HG03097 (cell line): Measurements from ENCODE around the gene APOM.

Source experiments
- ATAC-seq: cut with Tn5 transposase; IDR thresholded peaks from one replicate; pipeline ENCODE4 v1.9.1; 2021; ENCODE audit not compliant: unreplicated experiment, low FRiP score

APOM gene

DNA sequence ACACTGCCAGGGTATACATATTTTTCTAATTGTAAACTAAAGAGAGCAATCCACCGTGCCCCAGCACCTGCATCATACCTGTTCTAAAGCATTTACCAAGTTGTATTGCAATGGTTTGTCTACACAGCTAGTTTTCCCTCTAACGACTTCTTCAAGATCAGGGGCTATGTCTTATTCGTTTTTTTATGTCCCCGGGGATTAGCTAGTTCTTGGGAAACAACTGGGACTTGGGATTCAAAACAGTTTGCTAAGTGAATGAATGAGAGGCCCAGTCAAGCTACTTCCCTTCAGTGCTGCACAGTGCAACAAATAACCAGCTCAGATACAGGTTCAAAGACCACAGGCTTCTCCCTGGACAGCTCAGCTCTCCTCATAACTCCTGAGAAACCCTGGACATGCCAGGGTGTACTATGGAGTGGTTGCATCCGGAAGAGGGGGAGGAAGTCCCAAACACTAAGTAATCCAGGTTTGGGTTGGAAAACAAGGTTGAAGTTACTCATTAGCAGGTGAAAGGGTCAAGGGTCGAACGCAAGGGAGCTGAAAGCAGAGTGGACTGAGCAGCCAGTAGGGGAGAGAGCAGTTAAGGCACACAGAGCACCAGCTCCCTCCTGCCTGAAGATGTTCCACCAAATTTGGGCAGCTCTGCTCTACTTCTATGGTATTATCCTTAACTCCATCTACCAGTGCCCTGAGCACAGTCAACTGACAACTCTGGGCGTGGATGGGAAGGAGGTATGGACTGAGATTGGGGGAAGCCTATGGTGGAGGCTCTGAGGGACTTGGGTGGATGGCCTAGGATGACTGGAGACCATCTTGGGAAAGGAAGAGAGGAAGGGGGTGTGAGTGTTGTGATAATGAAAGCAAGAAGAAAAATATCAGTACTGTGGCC, at the start of gene APOM:
APOM (plus strand) TSS at position 546 of the 889 bp plus-strand sequence; CDS start at position 619, 73 bp downstream.
- ATAC-seq = no peak

DNA sequence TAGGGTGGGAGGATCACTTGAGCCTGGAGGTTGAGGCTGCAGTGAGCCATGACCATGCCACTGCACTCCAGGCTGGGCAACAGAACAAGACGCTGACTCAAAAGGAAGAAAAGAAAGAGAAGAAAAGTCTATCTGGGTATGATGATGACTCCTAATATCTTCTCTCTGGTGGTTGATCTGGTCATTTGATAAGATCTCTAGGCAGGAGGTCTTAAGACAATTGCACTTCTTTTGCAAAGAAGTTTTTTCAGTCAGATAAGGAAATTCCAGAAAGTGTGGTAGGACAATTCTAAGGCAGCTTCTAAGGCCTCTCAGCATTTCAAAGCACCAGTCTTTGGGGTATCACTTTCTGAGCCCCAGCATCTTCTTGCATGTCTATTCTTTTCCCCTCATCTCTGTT, 48.4 kb upstream of the APOM start:
- no peak for ATAC-seq

DNA sequence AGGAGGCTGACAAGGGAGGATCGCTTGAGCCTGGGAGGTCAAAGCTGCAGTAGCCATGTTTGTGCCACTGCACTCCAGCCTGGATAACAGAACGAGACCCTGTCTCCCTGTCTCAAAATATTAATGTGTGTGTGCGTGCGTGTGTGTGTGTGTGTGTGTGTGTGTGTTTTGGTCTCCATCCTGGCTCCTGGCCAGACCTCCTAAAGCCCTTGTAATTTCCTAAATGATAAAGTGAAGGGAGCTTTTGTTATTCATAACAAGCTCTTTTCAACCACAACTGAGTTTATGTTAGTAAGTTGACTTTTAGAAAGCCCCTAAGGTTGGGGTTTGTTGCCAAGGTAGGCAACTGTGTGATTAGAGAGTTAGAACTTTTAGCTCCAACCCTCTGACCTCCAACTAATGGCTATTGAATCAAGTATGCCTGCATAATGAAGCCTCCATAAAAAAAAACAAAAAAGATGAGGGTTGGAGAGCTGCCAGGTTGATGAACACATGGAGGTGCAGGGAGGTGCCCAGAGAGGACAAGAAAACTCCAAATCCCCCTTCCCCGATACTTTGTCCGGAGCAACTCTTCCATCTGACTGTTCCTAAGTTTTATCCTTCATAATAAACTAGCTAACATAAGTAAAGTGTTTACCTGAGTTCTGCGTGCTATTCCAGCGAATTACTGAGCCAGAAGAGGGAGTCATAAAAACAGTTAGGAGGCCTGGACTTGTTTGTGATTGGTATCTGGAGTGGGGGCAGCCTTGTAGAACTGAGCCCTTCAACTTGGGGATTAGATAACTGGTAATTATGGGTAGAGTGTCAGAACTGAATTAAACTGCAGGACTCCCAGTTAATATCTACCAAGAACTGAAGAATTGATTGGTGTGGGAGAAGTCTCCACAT, 45.9 kb upstream of the APOM start:
- no peak for ATAC-seq

DNA sequence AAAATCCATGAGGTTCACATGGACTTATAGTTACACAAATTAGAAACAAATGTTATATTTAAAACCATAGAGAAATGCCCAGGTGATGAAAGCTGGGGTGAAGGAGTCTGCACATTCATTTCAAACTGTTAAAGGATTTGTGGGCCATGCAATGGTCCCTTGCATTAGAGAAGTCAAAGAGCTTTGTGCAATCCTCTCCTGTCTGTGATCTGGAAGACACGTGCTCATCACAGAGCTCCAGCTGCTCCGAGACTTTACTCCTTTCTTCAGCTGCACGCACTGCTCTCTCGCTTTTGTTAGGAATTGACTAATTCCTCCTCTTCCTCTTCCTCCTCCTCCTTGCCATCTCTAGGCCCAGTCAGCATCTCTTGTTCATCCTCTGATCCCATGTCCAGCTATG, 44.7 kb upstream of the APOM start:
- no peak for ATAC-seq

DNA sequence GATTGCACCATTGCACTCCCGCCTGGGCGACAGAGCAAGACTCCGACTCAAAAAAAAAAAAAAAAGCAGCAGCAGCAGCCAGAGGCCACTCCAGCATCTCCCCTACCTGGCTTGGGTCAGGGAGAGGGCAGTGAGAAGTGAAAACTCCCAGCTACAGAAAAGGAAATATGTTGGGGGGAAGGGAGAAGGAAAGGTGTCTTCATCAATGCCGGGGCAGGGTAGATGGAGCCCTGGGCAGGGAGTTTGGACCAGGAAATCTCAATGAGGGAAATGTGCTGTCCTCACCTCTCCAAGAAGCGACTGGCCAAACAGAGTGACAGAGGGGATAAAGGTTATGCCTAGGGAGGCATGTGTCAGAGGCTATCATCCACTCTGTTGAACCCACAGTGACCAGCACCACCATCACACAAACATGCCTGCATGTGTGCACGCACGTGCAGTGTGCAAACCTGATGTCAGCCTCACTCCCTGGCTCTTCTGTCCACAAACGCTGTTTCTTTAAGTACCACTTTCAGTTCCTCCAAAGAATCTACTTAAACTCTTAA, 41.5 kb upstream of the APOM start:
- ATAC-seq = no peak

DNA sequence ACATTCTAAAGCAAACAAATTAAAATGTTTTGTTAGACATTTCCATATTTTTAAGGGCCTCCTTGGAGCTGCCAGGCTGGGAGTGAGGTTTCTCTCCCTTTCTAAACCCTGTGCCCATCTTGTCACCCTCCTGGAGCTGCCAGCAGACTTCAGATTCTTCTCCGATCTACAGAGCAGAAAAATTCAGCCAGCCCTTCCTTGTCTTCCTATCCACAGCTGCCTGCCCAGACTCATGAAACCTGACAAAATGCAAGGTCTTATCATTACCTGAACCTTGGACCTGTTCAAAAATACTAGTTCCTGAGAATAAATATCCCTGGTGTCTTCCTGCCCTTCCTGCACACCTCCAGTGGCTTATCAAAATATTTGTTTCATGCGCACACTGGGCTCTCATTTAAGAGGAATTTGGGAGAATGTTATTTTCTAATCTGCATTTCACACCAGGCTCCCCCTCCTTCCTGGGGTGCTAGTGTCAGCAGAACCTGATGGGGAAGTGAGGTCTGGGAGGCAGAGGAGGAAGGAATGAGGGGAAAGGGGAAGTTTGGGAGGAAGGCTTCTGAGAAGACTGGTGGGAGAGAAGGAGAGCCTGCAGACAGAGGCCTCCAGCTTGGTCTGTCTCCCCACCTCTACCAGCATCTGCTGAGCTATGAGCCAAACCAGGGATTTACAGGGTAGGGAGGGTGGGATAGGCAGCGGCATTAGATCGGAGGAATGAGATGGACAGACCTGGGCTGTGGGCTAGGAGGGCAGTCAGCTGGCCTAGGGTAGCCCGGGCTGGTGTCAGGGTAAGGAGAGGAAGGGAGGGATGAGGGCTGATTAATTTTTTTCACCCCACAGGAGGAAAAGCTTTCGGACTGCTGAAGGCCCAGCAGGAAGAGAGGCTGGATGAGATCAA, 40.8 kb upstream of the APOM start, which contains the start of gene AIF1:
AIF1 (plus strand) TSS at position 551 of the 895 bp plus-strand sequence; CDS start at position 647, 96 bp downstream.
- no peak for ATAC-seq

DNA sequence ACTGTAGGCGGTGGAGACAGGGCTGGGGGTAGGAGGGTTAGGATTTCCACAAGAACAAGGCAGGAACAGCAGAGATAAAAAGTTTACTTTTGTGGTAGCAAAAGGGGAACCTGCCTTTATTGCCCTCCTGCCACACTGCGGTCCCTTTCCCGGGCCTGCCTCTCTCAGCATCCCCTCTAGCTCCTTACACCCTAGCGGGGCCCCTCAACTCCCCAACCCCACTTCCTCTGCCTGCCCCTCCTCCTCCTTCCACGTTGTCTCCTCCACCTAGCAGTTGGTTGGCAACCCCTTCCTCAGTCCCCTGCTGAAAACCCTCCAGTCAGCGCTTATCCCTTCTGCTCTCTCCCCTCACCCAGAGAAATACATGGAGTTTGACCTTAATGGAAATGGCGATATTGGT, 39.9 kb upstream of the APOM start:
- no peak for ATAC-seq

DNA sequence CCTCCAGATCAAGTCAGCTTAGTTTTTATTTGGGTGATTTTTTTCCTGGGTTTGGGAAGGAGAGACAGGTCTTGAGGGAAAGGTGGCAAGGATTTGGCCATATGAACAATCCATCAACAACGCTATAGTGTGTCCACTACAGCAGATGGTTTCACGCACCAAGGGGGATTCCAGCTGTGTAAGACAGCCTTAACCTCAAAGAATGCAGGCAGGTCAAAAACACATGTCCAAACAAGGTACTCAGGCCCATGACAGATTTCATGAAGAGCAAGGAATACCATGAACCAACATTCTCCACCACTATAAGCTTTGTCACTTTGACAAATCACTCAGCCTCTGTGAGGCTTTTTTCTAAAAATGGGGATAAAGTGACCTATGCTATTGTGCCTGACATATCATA, 38.7 kb upstream of the APOM start:
- no peak for ATAC-seq

DNA sequence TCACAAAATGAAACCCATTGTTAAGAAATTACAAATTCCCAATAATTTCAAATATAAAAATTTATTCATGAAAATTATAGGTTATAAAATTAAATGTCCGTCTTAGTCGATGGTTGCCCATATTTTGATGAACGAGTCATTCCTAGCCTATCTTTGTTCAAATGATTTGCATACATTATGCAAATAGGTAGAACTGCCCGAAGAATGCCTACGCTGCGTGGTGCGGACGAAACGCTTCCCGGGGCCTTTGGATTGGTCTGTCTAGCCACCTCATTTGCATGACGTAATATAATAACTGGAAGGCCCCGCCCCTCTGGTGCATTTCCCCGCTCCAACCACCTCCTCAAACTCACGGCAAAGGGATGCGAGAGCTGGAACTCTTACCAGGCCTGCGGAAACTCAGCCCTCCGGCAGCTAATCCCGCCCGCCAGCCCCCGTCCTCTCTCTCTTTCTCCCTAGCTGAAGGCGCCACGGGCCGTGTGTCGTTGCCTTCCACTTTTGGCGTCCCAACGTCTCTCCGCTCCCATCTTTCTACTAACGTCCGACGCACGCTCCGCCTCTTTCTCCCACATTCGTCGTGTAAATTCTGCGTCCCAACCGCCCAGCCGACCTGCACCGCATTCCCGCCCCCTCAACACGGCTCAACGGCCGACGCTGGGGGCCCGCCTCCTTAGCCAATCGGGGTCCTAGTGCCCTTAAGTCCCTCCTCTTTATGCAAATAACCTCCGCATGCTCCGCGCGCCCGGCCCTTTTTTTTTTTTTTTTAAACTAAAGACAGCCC, 35.7 kb upstream of the APOM start:
- peak; percentile 76 for ATAC-seq

DNA sequence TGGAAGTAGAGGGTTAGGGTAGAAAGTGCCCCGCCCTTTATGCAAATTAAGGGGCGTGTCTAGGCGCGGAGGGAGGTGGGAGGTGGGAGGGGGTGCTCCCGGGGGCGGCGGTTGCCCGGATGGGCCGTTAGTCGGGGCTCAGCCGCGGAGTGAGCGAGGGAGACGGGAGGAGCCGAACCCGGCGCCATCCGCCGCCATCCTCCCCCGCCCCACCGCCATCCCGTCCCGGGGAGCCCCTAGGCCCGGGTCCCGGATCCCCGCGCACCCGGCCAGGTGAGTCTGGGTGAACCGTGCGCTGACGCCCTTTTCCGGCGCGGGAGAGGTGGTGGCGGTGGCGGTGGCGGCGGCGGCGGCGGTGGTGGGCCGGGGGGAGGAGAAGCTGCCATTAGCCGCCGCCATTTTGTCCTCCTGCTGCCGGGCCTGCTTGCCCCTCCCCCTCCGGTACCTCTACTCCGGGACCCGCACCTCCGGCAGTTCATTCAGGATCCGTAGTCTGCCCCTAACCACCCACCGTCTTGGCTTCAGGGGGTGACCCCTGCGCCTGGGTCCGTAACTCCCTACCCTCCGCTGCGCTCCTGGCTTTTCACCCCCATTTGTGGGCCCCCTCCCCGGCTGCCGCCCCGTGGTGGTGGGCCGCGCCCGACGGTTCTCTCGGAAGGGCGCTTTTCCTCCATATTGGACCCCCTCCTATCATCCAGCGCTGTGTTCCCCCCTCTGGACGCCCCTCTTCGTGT, 34.9 kb upstream of the APOM start, which contains the start of gene PRRC2A:
PRRC2A (plus strand) TSS at position 130 of the 734 bp plus-strand sequence. CDS start 2,075 bp downstream, outside the sequence.
- ATAC-seq = peak; percentile 55

DNA sequence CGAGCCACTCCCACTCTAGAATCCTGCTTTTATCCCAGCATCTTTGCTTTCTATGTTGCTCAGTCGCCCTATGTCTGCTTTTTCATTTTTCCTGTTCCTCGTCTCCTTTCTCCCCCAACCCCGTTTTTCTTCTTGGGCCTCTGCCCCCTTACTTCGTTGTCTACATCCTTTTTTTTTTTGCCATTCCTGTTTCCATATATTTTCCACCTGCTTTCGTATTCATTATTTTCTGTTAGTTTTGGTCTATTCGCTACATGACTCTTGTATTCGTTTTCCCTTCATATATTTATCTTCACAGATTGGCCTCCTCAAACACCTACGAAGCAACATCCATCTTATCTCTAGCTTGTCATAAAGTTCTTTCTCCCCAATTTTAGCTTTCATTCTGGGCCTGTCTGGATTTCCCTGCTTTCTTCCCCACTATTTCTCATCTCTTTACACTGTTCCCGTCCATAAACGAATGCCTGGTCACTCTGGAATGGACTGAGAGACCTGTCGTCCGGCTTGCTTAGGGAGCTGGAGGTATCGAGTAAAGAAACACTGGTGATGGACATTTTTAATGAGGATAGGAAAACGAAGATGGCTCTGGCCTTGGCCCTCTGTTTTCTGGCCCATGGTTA, 34.3 kb upstream of the APOM start:
- ATAC-seq = peak; percentile 1

DNA sequence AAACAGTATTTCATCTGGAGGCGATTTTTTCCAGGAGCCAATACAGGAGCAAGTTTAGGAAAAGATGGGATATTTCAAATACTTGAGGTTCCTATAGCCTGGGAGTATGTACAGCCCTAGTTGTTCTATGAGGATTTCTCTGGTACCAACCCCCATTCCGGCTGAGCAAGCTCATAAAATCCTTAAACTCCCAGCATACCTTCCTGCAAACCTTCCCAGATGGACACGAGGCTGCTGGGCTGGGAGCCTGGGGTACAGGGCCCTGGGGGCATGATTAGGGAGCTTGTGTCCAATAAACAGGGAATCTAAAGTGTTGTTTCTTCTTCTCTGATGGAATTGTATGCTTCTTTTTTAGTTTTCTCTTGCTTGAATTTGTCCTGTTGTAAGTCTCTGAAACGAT, 33.7 kb upstream of the APOM start:
- no peak for ATAC-seq

DNA sequence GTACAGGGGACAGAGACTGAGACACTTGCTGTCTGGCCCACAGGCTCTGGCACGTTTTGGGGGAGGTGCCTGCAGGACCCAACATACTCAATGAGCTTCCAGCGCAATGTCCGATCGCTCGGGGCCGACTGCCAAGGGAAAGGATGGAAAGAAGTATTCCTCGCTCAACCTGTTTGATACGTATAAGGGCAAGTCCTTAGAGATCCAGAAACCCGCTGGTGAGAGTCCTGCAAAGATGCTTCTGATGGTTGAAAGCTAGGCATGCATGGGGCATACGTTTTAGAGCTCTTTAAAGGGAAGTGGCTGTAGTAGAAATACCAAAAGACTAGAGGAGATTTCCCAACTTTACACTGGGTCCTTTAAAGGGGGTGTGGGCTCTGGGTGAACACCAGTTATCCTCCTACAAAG, 33.0 kb upstream of the APOM start:
- ATAC-seq = no peak

DNA sequence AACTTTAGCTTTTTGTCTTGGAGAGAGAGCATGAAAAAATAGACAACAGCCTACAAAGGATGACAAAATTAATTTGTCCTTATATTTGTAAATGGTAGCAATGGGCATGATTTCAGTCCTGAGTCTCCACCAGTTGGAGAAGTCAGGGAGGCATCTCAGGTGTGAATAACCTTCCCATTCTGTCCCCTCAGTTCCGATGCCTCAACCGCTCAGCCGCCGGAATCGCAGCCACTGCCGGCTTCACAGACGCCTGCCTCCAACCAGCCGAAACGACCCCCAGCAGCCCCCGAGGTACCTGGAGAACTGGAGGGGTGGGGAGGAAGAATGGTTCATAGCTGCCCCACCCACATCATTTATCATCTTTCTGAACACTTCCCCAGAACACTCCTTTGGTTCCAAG, 31.6 kb upstream of the APOM start:
- no peak for ATAC-seq

DNA sequence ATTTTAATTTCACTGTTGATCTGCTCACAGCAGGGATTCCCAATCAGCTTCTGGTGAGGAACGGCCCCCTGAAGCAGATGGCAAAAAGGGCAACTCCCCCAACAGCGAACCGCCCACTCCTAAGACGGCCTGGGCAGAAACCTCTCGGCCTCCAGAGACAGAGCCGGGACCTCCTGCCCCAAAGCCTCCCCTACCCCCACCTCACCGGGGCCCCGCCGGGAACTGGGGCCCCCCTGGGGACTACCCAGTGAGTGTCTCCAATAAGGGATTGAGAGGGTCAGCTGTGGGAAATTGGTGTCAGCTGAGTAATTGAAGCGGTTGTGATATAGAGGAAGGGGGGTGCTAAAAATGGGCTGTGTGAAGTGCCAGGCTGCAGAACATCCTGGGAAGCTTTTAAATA, 28.7 kb upstream of the APOM start:
- ATAC-seq = no peak

DNA sequence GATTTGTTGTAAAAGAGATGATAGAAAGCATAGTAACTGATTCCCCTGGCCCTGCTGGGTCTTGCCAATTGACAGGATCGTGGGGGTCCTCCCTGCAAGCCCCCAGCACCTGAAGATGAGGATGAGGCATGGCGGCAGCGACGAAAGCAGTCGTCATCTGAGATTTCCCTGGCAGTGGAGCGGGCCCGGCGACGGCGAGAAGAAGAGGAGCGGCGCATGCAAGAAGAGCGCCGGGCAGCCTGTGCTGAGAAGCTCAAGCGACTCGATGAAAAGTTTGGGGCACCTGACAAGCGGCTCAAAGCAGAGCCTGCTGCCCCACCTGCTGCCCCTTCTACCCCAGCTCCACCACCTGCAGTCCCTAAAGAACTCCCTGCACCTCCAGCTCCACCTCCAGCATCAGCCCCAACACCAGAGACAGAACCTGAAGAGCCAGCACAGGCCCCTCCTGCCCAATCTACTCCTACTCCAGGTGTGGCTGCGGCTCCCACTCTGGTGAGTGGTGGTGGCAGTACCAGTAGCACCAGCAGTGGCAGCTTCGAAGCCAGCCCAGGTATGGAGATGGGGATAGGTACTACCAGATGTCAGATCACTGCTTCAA, 27.9 kb upstream of the APOM start:
- no peak for ATAC-seq

DNA sequence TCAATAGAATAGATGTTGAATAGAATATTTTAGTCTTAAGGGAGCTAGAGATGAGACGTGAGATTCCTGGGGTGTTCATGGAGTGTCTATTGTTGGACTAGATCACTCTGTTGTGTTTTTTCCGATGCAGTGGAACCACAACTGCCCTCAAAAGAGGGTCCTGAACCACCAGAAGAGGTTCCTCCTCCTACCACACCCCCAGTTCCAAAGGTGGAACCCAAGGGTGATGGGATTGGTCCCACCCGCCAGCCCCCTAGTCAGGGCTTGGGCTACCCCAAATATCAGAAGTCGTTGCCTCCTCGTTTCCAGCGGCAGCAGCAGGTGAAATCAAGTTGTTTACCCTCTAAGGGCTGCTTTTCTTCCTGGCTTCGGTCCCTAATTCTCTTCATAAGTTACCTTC, 26.7 kb upstream of the APOM start:
- no peak for ATAC-seq
